Activated T-cell treated with anti-CD3 and anti-CD28 coated beads for 1 hour (primary cell): ENCODE data around the gene SLC1A5.
A peak's percentile ranks its signal among the peaks of the same experiment; 100 is the strongest.

Source experiments
- DNase-seq: peaks from one replicate; pipeline ENCODE4 v3.0.0-alpha.2; 2020; ENCODE audit warnings: low read depth

SLC1A5 gene

DNA sequence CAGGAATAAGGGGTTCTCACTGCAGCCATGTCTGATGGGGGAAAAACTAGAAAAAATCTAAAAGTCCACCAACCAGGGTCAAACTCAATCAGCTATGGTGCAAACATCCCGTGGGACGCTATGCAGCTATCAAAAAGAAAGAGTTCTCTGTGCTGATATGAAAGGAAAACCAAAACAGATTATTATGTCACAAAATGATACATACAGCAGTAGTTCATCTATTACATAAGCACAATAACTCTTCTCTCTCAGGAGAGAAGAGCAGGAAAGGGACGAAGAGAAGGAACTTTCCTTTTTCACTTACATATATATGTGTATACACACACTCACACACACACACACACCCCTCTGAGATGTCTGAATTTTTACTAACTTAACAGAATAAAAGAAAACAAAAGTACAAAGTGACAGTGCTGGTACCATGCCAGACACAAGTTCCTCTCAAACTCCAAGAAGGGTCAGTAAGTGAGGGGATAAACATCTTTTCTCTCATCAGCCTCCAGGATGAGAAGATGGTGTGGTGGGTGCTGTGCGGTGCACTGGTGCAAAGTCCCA, 45.4 kb downstream of the SLC1A5 start:
- DNase-seq: no peak

DNA sequence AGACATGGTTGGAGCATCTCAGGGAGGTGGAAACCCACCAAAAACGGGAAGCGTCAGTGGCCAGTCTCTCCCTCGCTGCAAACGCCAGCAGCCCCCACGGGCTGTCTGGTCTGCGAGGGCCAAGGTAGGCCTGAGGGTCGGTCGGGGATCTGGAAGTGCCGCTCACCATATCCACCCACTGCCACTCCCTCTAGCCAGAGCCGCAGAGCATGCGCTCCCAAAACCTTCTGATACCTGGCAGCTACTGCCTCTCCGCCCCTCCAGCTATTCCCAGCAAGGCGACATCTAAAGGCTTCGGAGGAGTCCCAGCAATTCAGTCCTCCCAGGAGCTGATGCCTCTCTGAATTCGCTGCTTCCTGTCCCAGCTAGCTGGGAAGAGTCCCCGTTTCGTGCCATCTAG, 46.9 kb downstream of the SLC1A5 start:
- no peak for DNase-seq

GRCh38 chr19:46739290-46739771, 49.1 kb downstream of the SLC1A5 start:
- no peak for DNase-seq

DNA sequence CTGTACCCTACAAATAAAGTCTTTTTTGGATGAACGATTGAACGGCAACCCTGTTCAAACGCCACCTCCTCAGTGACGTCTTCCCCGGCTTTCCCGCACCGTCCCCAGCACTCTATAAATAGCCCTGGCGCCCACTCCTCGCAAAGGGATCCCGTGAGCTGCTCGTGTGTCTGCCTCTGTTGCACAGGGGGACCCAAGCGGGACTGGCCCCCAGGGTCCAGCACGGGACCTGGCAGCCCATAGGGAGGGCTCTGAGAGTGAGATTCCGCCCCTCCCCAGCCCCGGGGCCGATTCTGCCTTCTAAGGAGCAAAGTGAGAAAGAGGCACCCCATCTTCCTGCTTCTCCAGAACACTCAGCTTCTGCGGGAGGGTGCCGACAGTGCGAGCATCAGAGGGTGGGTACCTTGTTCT, 50.6 kb downstream of the SLC1A5 start:
- DNase-seq: no peak

DNA sequence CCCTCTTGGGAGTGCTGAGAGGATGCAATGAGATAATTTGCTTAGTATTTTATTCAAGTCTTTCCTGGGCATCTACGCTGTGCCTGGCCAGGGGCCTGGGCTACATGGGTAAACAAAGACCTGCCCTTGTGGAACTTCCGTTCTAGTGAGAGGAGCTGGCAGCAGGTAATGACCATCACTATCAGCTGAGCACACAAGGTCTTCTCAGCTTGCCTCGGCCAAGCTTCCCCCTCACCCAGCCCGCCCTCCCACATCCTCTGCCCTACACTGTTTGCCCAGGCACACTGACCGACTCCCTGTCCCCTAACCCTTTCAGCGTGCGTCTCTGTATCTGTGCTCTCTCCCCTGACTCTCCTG, 51.1 kb downstream of the SLC1A5 start:
- no peak for DNase-seq

GRCh38 chr19:46736531-46737297, 51.7 kb downstream of the SLC1A5 start:
- DNase-seq: no peak

DNA sequence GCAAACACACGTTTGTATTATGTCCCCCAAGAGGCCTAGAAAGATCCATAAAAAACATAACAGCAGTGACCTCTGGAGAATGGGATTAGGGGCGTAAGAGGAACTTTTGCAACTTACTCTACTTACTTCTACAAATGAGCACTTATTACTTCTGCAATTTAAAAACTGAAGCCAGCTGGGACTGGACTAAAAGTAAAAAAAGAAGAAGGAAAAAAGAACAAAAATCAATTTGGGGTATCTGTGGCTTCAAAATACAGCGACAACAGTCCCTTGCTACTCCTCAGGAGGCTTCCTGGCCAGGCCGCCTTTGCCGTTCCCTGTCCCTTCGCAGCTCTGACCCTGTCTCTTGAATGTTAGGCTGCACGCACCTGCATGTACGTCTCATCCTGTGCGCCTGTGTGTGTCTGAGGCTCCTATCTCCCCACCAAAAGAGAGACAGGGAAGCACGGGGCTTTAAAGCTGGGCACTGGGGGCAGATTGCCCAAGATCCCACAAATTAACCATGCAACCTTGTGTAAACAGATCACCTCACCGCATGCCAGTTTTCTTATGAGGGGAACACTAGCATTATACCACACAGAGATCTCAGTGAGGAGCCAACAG, 54.6 kb downstream of the SLC1A5 start:
- no peak for DNase-seq

DNA sequence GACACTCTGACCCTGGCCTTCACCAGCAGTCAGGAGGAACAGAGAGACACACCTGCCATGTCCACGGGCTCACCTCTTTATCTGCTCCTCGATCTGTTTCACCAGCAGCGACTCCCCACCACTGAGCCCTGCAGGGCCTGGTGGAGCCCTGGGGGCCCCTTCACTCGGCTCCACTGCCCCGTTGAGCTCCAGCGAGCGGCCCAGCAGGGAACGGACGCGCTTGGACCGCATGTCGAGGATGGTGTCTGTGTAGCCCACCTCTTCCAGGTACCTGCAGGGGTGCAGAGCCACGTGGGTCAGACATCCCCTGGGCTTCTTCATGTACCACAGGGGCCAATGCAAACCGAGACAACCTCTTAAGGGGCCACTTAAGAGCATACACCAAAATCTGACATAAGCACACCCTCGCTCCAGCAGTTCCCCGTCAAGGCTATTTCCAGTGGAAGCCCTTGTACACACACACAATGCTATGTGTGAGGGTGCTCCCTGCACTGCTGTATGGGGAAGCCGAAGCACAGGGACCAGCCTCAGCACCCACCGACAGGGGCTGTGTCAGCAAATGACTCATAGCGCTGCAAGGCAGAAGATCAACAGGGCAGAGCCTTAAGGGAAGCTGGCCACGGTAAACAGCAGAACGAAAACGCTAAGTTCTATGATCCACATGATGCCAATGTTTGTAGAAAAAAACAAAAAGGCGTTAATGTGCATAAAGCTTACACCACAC, 55.3 kb downstream of the SLC1A5 start:
- no peak for DNase-seq

DNA sequence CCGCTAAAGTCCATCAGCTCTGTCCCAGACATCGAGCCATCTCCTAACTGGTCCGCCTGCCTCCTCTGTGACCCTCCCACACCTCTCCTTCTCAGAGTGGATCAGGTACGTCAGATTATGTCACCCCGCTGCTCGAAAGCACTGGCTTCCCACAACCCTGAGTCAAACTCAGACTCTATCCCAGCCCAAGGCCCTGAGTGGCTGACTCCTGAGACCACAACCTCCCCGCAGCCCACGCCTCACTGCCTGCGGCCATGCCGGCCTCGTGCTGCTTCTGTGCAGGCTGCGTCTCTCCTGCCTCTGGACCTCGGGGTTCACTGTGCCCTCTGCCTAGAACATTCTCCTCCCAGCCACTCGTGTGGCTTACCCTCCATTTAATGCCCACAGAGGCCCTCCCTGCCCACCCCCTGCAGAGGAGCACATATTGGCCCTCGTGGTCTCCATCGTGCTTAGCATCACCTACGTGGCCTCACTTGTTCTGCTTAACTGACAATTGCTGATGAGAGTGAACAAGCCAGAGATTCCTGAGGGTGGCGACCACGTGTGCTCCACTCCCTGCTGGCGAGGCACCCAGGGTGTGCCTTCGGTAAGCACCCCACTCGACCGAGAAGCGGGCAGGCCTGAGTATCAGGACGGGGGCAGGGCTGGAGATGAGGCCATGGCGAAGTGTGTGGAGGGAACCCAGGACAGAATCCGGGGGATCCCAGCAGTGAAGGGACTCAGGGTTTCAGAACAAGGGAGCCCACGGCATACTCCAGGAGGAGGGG, 56.0 kb downstream of the SLC1A5 start:
- no peak for DNase-seq

DNA sequence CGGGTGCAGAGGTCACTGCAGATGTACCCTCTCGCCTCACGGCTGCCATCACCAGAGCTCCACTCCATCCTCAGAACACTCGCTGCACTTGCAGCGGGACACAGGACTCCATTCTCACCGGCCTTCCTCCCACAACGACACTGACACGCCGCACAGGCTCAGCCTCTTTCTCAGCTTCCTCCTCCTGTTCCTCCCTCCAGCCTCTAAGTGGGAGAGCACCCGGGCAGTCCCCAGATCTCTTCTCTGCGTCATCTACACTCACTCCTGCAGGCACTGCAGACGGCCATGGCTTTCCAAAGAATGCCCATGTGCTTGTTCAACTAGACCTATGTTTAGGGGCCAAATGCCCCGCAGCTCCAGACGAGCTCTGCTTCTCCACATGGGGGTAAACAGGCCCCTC, 56.8 kb downstream of the SLC1A5 start:
- DNase-seq: no peak

- no peak for DNase-seq
These were observed 57.3 kb downstream of the SLC1A5 start for GRCh38 chr19:46731007-46731501.

GRCh38 chr19:46730595-46730994, 57.8 kb downstream of the SLC1A5 start:
- no peak for DNase-seq

GRCh38 chr19:46730187-46730586, 58.2 kb downstream of the SLC1A5 start:
- no peak for DNase-seq

- no peak for DNase-seq
These were observed 58.7 kb downstream of the SLC1A5 start for GRCh38 chr19:46729696-46730095.

DNA sequence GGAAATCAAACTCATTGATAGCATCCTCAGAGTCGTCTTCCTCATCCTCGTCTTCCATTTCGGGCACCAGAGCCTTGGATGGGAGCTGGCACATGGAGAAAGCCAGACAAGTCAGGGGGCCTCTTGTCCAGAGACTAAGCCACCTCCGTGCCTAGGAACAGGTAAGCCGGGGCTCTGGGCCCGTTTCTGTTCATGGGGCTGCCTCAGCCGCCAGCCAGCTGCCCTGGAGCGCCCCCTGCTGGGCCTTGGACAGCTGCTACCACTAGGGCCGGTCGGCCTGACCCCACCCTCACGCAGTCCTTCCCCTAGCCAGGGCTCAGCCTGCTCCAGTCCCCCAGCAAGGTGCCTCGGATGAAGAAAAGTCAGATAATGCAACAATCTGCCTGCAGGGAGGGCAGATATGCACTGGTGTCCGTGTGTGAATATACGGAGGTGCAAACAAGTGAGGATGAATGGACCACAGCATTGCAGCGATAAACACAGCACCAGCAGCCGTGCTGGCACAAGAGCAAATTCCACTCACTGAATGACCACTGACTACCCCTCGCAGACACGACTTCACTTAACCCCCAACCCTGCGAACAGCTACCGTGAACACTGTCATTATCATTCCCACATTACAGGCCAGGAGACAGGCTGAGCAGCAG, 59.6 kb downstream of the SLC1A5 start:
- DNase-seq: peak; percentile 84

DNA sequence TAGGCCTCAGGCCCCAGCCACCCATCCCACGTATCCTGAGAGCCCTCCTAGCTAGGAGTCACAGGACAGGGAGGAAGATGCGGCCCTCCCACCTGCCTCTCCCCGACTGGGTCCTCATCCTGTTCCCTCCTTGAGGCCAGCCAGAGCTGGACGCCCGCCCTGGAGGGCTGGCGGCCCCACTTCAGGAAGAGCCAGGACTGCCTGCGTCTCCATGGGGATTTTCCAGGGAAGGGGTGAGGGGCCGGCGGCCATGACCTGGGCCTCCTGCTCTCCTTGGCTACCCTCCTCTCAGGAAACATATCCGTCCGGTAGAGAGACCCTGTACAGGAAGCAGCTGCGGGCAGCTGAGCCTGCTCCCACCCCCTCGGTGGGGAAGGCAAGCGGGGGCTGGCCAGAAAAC, 60.2 kb downstream of the SLC1A5 start:
- no peak for DNase-seq

GRCh38 chr19:46727757-46728156, 60.6 kb downstream of the SLC1A5 start:
- no peak for DNase-seq

DNA sequence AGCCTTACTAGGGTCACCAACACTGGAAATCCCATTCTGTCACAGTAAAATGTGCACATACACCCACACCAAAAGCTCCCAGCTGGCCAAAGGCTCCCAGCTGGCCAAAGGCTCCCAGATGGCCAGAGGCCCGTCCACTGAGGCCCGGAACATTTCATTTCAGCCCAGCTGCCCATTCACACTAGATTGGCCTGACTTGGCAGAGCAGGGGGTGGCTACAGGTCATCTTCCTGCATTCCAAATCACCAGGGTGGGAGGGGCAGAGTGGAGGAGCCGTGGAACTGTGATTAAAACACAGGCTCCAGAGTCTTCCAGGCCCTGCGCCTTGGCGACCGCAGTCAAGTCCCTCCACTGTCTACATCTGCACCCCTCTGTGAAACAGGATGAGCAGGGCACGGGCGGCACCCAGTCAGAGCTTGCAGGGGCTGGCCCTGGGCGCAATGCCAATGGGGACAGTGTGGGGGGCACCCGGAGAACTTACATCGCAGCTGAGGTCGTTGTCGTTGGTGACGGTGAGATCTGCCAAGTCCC, 61.4 kb downstream of the SLC1A5 start:
- DNase-seq: no peak

- no peak for DNase-seq
These were observed 61.8 kb downstream of the SLC1A5 start for GRCh38 chr19:46726551-46726950.

DNA sequence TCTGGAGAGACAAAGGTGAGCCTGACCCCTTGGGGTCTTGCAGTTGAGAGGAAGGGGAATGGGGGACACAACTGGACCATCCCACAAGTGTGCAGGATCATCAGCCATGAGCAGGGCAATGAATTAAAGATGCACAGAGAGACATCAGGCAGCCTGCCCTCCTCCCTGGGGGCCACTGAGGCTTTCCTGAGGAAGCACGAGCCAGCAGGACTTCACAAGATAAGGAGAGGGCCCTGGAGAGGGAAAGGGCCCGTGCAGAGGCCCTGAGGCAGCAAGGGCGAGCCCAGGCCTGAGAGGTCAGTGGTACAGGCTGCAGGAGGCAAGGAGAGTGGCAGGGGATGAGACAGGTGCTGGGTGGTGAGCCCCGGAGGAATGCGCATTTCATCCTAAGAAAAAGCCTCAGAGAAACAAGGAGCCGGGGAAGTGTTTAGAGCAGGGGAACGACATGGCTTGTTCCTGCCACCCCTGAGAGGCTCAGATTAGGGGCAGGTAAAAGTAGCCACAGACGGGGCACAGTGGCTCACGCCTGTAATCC, 62.5 kb downstream of the SLC1A5 start:
- no peak for DNase-seq
